Sigmoid colon (tissue), 7 donors: ENCODE results near the gene CCT4. TPM values are rescaled to one million over a fixed set of nuclear protein-coding genes. Genes with fewer than 3 reads are reported as not detected.
"Not testable (repeated sequence)": the region's sequence is repeated elsewhere in the genome, so short reads cannot be mapped to it uniquely, and the experiment has no call there.

Experiments
- DNase-seq: peaks from one replicate; pipeline ENCODE4 v3.0.0-alpha.2; 2019
- H3K27ac ChIP-seq, 4 donors: fragments of 200-600 bp; sonication (generic); one replicate each; pipeline ENCODE4 v1.5.1; 2016 to 2019; ENCODE audit warnings: mild to moderate bottlenecking in 1 of 4
- H3K27me3 ChIP-seq, 3 donors: fragments of 200-600 bp; sonication (generic); one replicate each; pipeline ENCODE4 v1.5.1; 2019; ENCODE audit warnings: mild to moderate bottlenecking in 1 of 3
- H3K36me3 ChIP-seq, 4 donors: fragments of 200-600 bp; sonication (generic); one replicate each; pipeline ENCODE4 v1.5.1; 2016 to 2019
- H3K4me1 ChIP-seq, 4 donors: fragments of 200-600 bp; sonication (generic); one replicate each; pipeline ENCODE4 v1.5.1; 2017 to 2019
- H3K4me3 ChIP-seq, 4 donors: fragments of 200-600 bp; sonication (generic); one replicate each; pipeline ENCODE4 v1.5.1; 2017 to 2019; ENCODE audit warnings: mild to moderate bottlenecking in 2 of 4, moderate library complexity in 1 of 4
- H3K9me3 ChIP-seq, 4 donors: fragments of 200-600 bp in 3 of 4; sonication (generic) in 3 of 4; one replicate each; pipeline versions ENCODE4 v1.5.1 to v1.6.1; 2013 to 2019
- EP300 ChIP-seq, 4 donors: sonication (generic); formaldehyde crosslinking; IDR thresholded peaks; one replicate each; pipeline ENCODE4 v1.6.1; 2017; ENCODE audit warnings: antibody characterized with exemption in 4 of 4
- POLR2A ChIP-seq, 2 donors: fragments of 450-650 bp; IDR thresholded peaks; one replicate each; pipeline ENCODE4 v1.6.1; 2016; ENCODE audit warnings: antibody characterized with exemption in 2 of 2, mild to moderate bottlenecking in 2 of 2, moderate library complexity in 2 of 2
- POLR2AphosphoS5 ChIP-seq, 4 donors: sonication (generic); formaldehyde crosslinking; IDR thresholded peaks; one replicate each; pipeline ENCODE4 v1.6.1; 2017; ENCODE audit warnings: antibody characterized with exemption in 4 of 4
- WGBS, 2 donors: extraction: QIAGEN DNeasy Blood & Tissue Kit; methylation state at CpG; one replicate each; pipeline ENCODE4 v1.1.7; 2013; 5-methylcytosine and 5-hydroxymethylcytosine counted together
- intact Hi-C: fragments of 100-400 bp; cut with DNase I; formaldehyde crosslinking; loops from one replicate; pipeline ENCODE4 v1.15.1; 2023
- polyA plus RNA-seq, 3 donors: library from polyadenylated mRNA; stranded (reverse); fragments of 200-250 nt; gene quantifications; one replicate each; pipeline ENCODE4 v1.2.3, GENCODE V29; 2013
- total RNA-seq, 4 donors: library from RNA; depleted of rRNA; stranded (reverse); fragments of >200 nt; gene quantifications; one replicate each; pipeline ENCODE4 v1.1.0, GENCODE V29; 2016
- TF ChIP-seq, protein P1 (sequence below), 4 experiments: fragments of 450-650 bp in 3 of 4; fragments of 200-600 bp in 1 of 4; IDR thresholded peaks; one replicate each; pipeline ENCODE4 v1.5.1; 2016 to 2019; ENCODE audit warnings: antibody characterized with exemption in 4 of 4, mild to moderate bottlenecking in 3 of 4, moderate library complexity in 2 of 4
- donor health status: healthy with polysubstance abuse.
- donor health status: Bipolar disorder and iron deficiency.
- donor health status: healthy.

Gene CCT4
- total and polyA plus RNA-seq, 7 donors, result 51.3 to 111 (median 94.7) TPM

DNA sequence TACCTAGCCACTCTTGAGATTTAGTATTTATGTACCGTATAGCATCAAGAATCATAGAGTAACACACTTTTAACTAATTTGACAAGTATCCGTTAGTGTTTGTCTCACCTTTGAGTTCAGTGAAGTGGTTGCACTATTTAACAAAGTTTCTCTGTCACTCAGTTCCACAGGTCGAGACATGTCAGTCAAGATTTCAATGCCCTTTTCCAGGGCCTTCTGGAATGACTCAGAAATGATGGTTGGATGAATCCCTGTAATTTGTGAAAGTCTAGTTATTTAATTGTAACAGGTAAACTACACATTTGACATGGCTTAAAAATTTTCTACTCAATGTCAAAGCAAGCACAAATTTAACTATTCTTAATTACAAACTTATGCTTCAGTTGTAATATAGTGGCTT, 9.7 kb downstream of the CCT4 start:
- H3K36me3 ChIP-seq, result peaks cover 12 to 99% (median 58%) of the 10 kb centered on the region in 4 donors
- H3K9me3 ChIP-seq, result no peaks in the 10 kb centered on the region
- no peak overlapping the region for H3K27ac ChIP-seq
- DNase-seq, result no peak
- 94 to 96% methylated on average over 3 of the region's 3 CpGs for WGBS, 2 donors
- no peak overlapping the region for H3K4me3 ChIP-seq
- intact Hi-C loops, result no loop called here
- TF ChIP-seq EP300 (IDR thresholded peaks at IDR 0.05) (no peak), POLR2AphosphoS5 (IDR thresholded peaks at IDR 0.05) (no peak), POLR2A (IDR thresholded peaks at IDR 0.05) (no peak)
- TF ChIP-seq, protein P1, sequence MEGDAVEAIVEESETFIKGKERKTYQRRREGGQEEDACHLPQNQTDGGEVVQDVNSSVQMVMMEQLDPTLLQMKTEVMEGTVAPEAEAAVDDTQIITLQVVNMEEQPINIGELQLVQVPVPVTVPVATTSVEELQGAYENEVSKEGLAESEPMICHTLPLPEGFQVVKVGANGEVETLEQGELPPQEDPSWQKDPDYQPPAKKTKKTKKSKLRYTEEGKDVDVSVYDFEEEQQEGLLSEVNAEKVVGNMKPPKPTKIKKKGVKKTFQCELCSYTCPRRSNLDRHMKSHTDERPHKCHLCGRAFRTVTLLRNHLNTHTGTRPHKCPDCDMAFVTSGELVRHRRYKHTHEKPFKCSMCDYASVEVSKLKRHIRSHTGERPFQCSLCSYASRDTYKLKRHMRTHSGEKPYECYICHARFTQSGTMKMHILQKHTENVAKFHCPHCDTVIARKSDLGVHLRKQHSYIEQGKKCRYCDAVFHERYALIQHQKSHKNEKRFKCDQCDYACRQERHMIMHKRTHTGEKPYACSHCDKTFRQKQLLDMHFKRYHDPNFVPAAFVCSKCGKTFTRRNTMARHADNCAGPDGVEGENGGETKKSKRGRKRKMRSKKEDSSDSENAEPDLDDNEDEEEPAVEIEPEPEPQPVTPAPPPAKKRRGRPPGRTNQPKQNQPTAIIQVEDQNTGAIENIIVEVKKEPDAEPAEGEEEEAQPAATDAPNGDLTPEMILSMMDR (IDR thresholded peaks at IDR 0.05), result no peak
- no peaks in the 10 kb centered on the region for H3K4me1 ChIP-seq
- H3K27me3 ChIP-seq, result no peaks in the 10 kb centered on the region

DNA sequence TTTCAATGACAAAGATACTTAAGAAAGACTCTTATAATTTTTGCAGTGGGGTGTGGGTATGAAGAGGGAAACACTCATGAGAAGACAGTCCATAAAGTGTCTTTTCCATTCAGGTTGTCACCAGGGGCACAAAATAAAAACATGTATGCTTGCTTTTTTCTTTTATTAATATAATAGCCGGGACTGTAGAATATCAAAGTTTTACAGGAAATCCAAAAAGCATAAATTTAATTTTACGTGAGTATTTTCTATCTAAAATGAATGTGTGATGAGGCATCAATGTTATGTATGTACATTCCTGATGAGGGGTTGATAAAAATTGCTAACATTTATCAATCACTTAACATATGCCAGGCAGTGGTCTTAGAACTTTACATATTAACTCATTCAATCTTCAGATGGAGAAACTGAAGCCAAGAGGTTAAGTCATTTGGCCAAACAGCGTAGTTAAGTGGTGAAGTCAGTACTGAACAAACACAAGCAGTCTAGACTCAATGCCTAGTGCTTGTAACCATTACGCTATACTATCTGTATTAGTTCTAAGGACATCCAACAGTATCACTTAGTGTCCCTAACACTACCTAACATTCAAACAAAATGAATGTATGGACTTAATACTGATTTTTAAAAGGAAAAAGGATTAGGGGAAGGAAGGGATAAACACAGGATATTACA, 10.7 kb downstream of the CCT4 start:
- Histone ChIP-seq H3K4me3 (no peak overlapping the region), H3K36me3 (peaks cover 11 to 99% (median 63%) of the 10 kb centered on the region in 4 donors), H3K9me3 (no peaks in the 10 kb centered on the region), H3K27ac (no peak overlapping the region), H3K4me1 (no peaks in the 10 kb centered on the region), H3K27me3 (no peaks in the 10 kb centered on the region)
- intact Hi-C loops, result no loop called here
- 97 to 98% methylated on average over 4 of the region's 4 CpGs for WGBS, 2 donors
- no peak for DNase-seq
- TF ChIP-seq, protein P1 (IDR thresholded peaks at IDR 0.05), result no peak
- no peak for TF ChIP-seq POLR2A (IDR thresholded peaks at IDR 0.05)

DNA sequence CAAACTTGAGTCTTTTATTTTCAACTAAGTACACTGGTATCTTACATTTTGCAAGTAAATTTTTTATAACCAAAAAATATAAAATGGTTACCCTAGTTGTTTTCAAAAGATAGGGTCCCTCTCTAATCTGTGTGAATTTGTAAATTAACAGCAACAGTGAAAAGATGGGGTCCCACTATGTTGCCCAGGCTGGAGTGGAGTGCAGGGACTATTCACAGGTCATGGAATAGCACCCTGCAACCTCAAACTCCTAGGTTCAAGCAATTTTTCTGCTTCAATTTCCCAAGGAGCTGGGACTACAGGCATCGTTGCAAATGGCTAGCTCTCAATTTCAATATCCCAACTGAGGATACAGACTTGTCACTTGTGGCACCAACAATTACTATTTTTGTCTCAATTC, 12.1 kb downstream of the CCT4 start:
- 86 to 97% methylated on average over 1 of the region's 1 CpG for WGBS, 2 donors

DNA sequence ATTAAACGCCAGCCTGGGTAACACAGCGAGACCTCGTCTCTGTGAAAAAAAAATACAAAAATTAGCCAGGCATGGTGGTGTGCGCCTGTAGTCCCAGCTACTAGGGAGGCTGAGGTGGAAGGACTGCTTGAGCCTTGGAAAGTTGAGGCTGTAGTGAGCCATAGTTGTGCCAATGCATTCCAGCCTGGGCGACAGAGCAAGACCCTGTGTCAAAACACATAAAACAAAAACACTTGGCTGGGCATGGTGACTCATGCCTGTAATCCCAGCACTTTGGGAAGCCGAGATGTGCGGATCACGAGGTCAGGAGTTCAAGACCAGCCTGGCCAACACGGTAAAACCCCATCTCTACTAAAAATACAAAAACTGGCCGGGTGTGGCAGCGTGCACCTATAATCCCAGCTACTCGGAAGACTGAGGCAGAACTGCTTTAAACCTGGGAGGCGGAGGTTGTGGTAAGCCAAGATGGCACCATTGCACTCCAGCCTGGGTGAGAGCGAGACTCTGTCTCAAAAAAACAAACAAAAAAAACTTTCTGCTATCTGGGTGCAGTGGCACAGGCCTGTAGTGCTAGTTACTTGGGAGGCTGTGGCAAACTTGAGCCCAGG, 21.9 kb downstream of the CCT4 start:
- intact Hi-C loops, result not testable (repeated sequence)
- H3K36me3 ChIP-seq, result peaks cover 11 to 76% (median 35%) of the 10 kb centered on the region in 4 donors

More for the DNA sequence above, 12.1 kb downstream of the CCT4 start:
- peaks cover 24 to 99% (median 69%) of the 10 kb centered on the region in 4 donors for H3K36me3 ChIP-seq
- H3K4me1 ChIP-seq, result no peaks in the 10 kb centered on the region
- H3K27ac ChIP-seq, result no peak overlapping the region
- intact Hi-C loops, result no loop called here
- TF ChIP-seq POLR2A (IDR thresholded peaks at IDR 0.05) (no peak), EP300 (IDR thresholded peaks at IDR 0.05) (no peak), POLR2AphosphoS5 (IDR thresholded peaks at IDR 0.05) (no peak)
- TF ChIP-seq, protein P1 (IDR thresholded peaks at IDR 0.05), result no peak
- no peaks in the 10 kb centered on the region for H3K9me3 ChIP-seq
- DNase-seq, result no peak
- no peak overlapping the region for H3K4me3 ChIP-seq
- H3K27me3 ChIP-seq, result no peaks in the 10 kb centered on the region

DNA sequence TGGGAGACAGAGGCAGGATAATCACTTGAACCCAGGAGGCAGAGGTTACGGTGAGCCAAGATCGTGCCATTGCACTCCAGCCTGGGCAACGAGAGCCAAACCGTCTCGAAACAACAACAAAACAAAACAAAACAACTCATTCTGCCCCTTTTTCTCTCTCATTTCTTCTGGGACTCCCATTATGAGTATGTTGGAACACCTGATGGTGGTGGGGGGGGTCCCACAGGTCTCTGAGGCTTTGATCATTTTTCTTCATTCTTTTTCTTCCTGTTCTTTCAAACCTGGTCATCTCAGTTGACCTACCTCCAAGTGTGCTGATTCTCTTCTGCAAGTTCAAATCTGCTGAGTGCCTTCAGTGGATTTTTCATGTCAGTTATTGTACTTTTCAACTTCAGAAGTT, 26.4 kb downstream of the CCT4 start:
- Histone ChIP-seq H3K9me3 (no peaks in the 10 kb centered on the region), H3K4me3 (no peak overlapping the region), H3K27me3 (no peaks in the 10 kb centered on the region), H3K27ac (no peak overlapping the region), H3K4me1 (no peaks in the 10 kb centered on the region), H3K36me3 (peaks cover 0 to 31% (median 9%) of the 10 kb centered on the region in 4 donors)
- TF ChIP-seq, protein P1 (IDR thresholded peaks at IDR 0.05), result no peak
- TF ChIP-seq POLR2AphosphoS5 (IDR thresholded peaks at IDR 0.05) (no peak), POLR2A (IDR thresholded peaks at IDR 0.05) (no peak), EP300 (IDR thresholded peaks at IDR 0.05) (no peak)
- DNase-seq, result no peak
- intact Hi-C loops, result no loop called here
- 94 to 95% methylated on average over 5 of the region's 5 CpGs for WGBS, 2 donors

More for the DNA sequence above, 21.9 kb downstream of the CCT4 start:
- H3K4me3 ChIP-seq, DNase-seq, H3K27ac ChIP-seq, H3K27me3 ChIP-seq, H3K9me3 ChIP-seq, H3K4me1 ChIP-seq: not testable (repeated sequence)
- 98% methylated on average over 14 of the region's 14 CpGs for WGBS, 2 donors
